Neural cell (in vitro differentiated cells): ENCODE results near the gene SPAG8. TPM values are rescaled to one million over a fixed set of nuclear protein-coding genes. Genes with fewer than 3 reads are reported as not detected.

Experiments
- H2AFZ ChIP-seq: fragments of 200-600, 300-800 bp; sonication (generic), shearing (Covaris generic); 2 replicates; pipeline ENCODE4 v1.6.0; 2014; ENCODE audit warnings: low read depth, mild to moderate bottlenecking, antibody characterized with exemption, low read length, moderate library complexity
- H3F3A ChIP-seq: fragments of 200-600 bp; shearing (Covaris generic); 2 replicates; pipeline ENCODE4 v1.6.1; 2016; ENCODE audit warnings: mild to moderate bottlenecking, moderate library complexity, mixed read lengths, antibody characterized with exemption, low read length; ENCODE audit not compliant: insufficient read depth, poor library complexity, severe bottlenecking
- H3K27ac ChIP-seq: fragments of 200-600, 300-800 bp; sonication (generic), shearing (Covaris generic); 2 replicates; pipeline ENCODE4 v1.5.1; 2014; ENCODE audit warnings: mild to moderate bottlenecking, low read length, moderate library complexity
- H3K27me3 ChIP-seq: fragments of 300-800, 200-600 bp; sonication (generic), shearing (Covaris generic); 2 replicates; pipeline ENCODE4 v1.6.0; 2014; ENCODE audit warnings: mild to moderate bottlenecking, low read depth, low read length, moderate library complexity; ENCODE audit not compliant: insufficient read depth
- H3K36me3 ChIP-seq: fragments of 300-800, 200-600 bp; sonication (generic), shearing (Covaris generic); 2 replicates; pipeline ENCODE4 v1.5.1; 2014; ENCODE audit warnings: mild to moderate bottlenecking, antibody characterized with exemption, low read length, moderate library complexity; ENCODE audit not compliant: insufficient read depth
- H3K4me2 ChIP-seq: fragments of 300-800, 200-600 bp; sonication (generic), shearing (Covaris generic); 2 replicates; pipeline ENCODE4 v1.6.0; 2014; ENCODE audit warnings: mild to moderate bottlenecking, low read length
- H3K4me3 ChIP-seq: fragments of 300-800, 200-600 bp; sonication (generic), shearing (Covaris generic); 2 replicates; pipeline ENCODE4 v1.5.1; 2014; ENCODE audit warnings: mild to moderate bottlenecking, low read length, moderate library complexity
- H3K79me2 ChIP-seq: fragments of 200-600 bp; shearing (Covaris generic); replicated peaks from 2 replicates; pipeline ENCODE4 v1.6.0; 2014; ENCODE audit warnings: mild to moderate bottlenecking, low read length, moderate library complexity; ENCODE audit not compliant: insufficient read depth
- H3K9ac ChIP-seq: fragments of 300-800, 200-600 bp; sonication (generic), shearing (Covaris generic); 2 replicates; pipeline ENCODE4 v1.6.1; 2016; ENCODE audit warnings: mild to moderate bottlenecking, low read length, mixed read lengths
- H3K9me2 ChIP-seq: fragments of 200-600 bp; shearing (Covaris generic); 2 replicates; pipeline ENCODE4 v1.6.1; 2016; ENCODE audit warnings: mild to moderate bottlenecking, low read length, mixed read lengths; ENCODE audit not compliant: insufficient read depth
- H3K9me3 ChIP-seq: fragments of 200-600, 300-800 bp; sonication (generic), shearing (Covaris generic); 2 replicates; pipeline ENCODE4 v1.6.1; 2016; ENCODE audit warnings: mild to moderate bottlenecking, mixed run types, low read length, moderate library complexity, mixed read lengths
- H4K20me1 ChIP-seq: fragments of 200-600 bp; shearing (Covaris generic); 2 replicates; pipeline ENCODE4 v1.6.1; 2016; ENCODE audit warnings: mild to moderate bottlenecking, mixed run types; ENCODE audit not compliant: insufficient read depth
- CTCF ChIP-seq: fragments of 450-650 bp; IDR thresholded peaks from 2 replicates; pipeline ENCODE4 v1.5.1; 2014; ENCODE audit warnings: antibody characterized with exemption, mild to moderate bottlenecking, moderate library complexity; ENCODE audit not compliant: poor library complexity, severe bottlenecking
- EP300 ChIP-seq: fragments of 450-650 bp; conservative IDR thresholded peaks from 2 replicates; pipeline ENCODE4 v1.6.1; 2014; ENCODE audit warnings: antibody characterized with exemption, mild to moderate bottlenecking, moderate library complexity; ENCODE audit not compliant: poor library complexity, severe bottlenecking
- EZH2 ChIP-seq: fragments of 200-600, 300-800 bp; shearing (Covaris generic), sonication (generic); IDR thresholded peaks from 2 replicates; pipeline ENCODE4 v1.6.1; 2014; ENCODE audit warnings: antibody characterized with exemption, low read length, borderline replicate concordance, mild to moderate bottlenecking; ENCODE audit not compliant: insufficient read depth, poor library complexity, severe bottlenecking
- MXI1 ChIP-seq: fragments of 450-650 bp; conservative IDR thresholded peaks from 2 replicates; pipeline ENCODE4 v1.6.1; 2014; ENCODE audit warnings: antibody characterized with exemption, mild to moderate bottlenecking; ENCODE audit not compliant: poor library complexity, severe bottlenecking
- POLR2AphosphoS5 ChIP-seq: IDR thresholded peaks from 2 replicates; pipeline ENCODE4 v1.6.1; 2012
- RAD21 ChIP-seq: fragments of 450-650 bp; conservative IDR thresholded peaks from 2 replicates; pipeline ENCODE4 v1.6.1; 2014; ENCODE audit warnings: antibody characterized with exemption, mild to moderate bottlenecking, moderate library complexity
- REST ChIP-seq: IDR thresholded peaks from 2 replicates; pipeline ENCODE4 v1.6.1; 2012; ENCODE audit warnings: borderline replicate concordance
- SMC3 ChIP-seq: fragments of 450-650 bp; conservative IDR thresholded peaks from 2 replicates; pipeline ENCODE4 v1.6.1; 2014; ENCODE audit warnings: antibody characterized with exemption, mild to moderate bottlenecking, moderate library complexity; ENCODE audit not compliant: poor library complexity
- TAF1 ChIP-seq: IDR thresholded peaks from 2 replicates; pipeline ENCODE4 v1.6.1; 2012; ENCODE audit warnings: low read depth
- polyA plus RNA-seq: library from polyadenylated mRNA; depleted of rRNA; stranded (reverse); fragments of >200 nt; gene quantifications from 2 replicates; pipeline ENCODE4 v1.2.3, GENCODE V29; 2014

The SPAG8 gene
- polyA plus RNA-seq, 1 donor from 2014 or later = 2.9 TPM

- Histone ChIP-seq H3K36me3 (no peaks in the 10 kb centered on the region), H3F3A (no peaks in the 10 kb centered on the region), H3K9me3 (no peaks in the 10 kb centered on the region), H3K79me2 (no peaks in the 10 kb centered on the region), H3K4me2 (no peak overlapping the region), H3K27ac (no peak overlapping the region), H3K9me2 (no peaks in the 10 kb centered on the region), H3K27me3 (no peaks in the 10 kb centered on the region), H3K9ac (no peak overlapping the region), H2AFZ (no peak overlapping the region), H3K4me3 (no peak overlapping the region), H4K20me1 (no peaks in the 10 kb centered on the region)
- no peak for TF ChIP-seq SMC3
- no peak for TF ChIP-seq EP300
- TF ChIP-seq CTCF = no peak
- no peak for TF ChIP-seq TAF1
- no peak for TF ChIP-seq REST
- TF ChIP-seq POLR2AphosphoS5 = no peak
- TF ChIP-seq EZH2 = no peak
- TF ChIP-seq MXI1 = no peak
- TF ChIP-seq RAD21 = no peak
Measured at GRCh38 chr9:35783418-35783817, 28.6 kb downstream of the SPAG8 start.

GRCh38 chr9:35781066-35781465, 31.0 kb downstream of the SPAG8 start:
- no peak overlapping the region for H3K9ac ChIP-seq
- no peaks in the 10 kb centered on the region for H3K36me3 ChIP-seq
- H3F3A ChIP-seq = no peaks in the 10 kb centered on the region
- no peak overlapping the region for H3K4me2 ChIP-seq
- no peaks in the 10 kb centered on the region for H4K20me1 ChIP-seq
- H3K4me3 ChIP-seq = no peak overlapping the region
- no peaks in the 10 kb centered on the region for H3K79me2 ChIP-seq
- TF ChIP-seq TAF1 (no peak), CTCF (no peak), SMC3 (no peak), EP300 (no peak), REST (no peak), MXI1 (no peak)
- H3K9me2 ChIP-seq = no peaks in the 10 kb centered on the region
- no peak overlapping the region for H3K27ac ChIP-seq
- no peak overlapping the region for H2AFZ ChIP-seq
- no peaks in the 10 kb centered on the region for H3K27me3 ChIP-seq
- no peaks in the 10 kb centered on the region for H3K9me3 ChIP-seq
